ENCODE results near the gene APOM.

APOM gene

GRCh38 chr6:31658158-31658688 is 2.5 kb downstream of the APOM start:
- ATAC-seq, result no peak
- TF ChIP-seq GLIS3 (CRISPR knock-in tag; IDR thresholded peaks at IDR 0.05) (no peak), POU6F1 (CRISPR knock-in tag; IDR thresholded peaks at IDR 0.05; ENCODE audit: borderline replicate concordance, low read depth) (no peak), ZFP30 (CRISPR knock-in tag; IDR thresholded peaks at IDR 0.05) (no peak), CSRNP3 (CRISPR knock-in tag; IDR thresholded peaks at IDR 0.05) (no peak), RARB (CRISPR knock-in tag; IDR thresholded peaks at IDR 0.05) (no peak), CREB5 (CRISPR knock-in tag; IDR thresholded peaks at IDR 0.05; ENCODE audit: low read depth) (no peak), PATZ1 (CRISPR knock-in tag; IDR thresholded peaks at IDR 0.05; ENCODE audit: borderline replicate concordance) (no peak)

GRCh38 chr6:31658983-31659648 is 3.4 kb downstream of the APOM start:
- TF ChIP-seq ZNF70 (CRISPR knock-in tag; IDR thresholded peaks at IDR 0.05) (no peak), ARNTL (CRISPR knock-in tag; IDR thresholded peaks at IDR 0.05; ENCODE audit: borderline replicate concordance, low read depth) (no peak), CSDC2 (CRISPR knock-in tag; IDR thresholded peaks at IDR 0.05) (no peak), TSHZ2 (CRISPR knock-in tag; IDR thresholded peaks at IDR 0.05) (no peak), ESRRG (CRISPR knock-in tag; IDR thresholded peaks at IDR 0.05) (no peak), CSRNP3 (CRISPR knock-in tag; IDR thresholded peaks at IDR 0.05) (no peak), ZFP3 (CRISPR knock-in tag; IDR thresholded peaks at IDR 0.05) (no peak), ZNF8 (CRISPR knock-in tag; IDR thresholded peaks at IDR 0.05) (no peak), RARB (CRISPR knock-in tag; IDR thresholded peaks at IDR 0.05) (no peak)
- no peak for ATAC-seq

GRCh38 chr6:31659649-31660380 is 4.1 kb downstream of the APOM start:
- peak; percentile 50 for ATAC-seq
- no peak for TF ChIP-seq ZNF8 (CRISPR knock-in tag; IDR thresholded peaks at IDR 0.05)

Data from SK-N-SH treated with all-trans-retinoic acid at 6 μM for 48 hours (cell line).